H9 (cell line): ENCODE data around the gene PRSS21. TPM values are rescaled to one million over a fixed set of nuclear protein-coding genes. Genes with fewer than 3 reads are reported as not detected.

Source experiments
- DNase-seq: peaks from one replicate; pipeline ENCODE4 v3.0.0-alpha.2; 2017
- H2AFZ ChIP-seq: one replicate; pipeline ENCODE4 v1.6.1; 2013; ENCODE audit warnings: mild to moderate bottlenecking, low read length, control low read depth, moderate library complexity
- H2AK5ac ChIP-seq: 2 replicates; pipeline ENCODE4 v1.6.1; 2013; ENCODE audit warnings: low read length, control low read depth, mixed read lengths; ENCODE audit not compliant: insufficient read length
- H2BK120ac ChIP-seq: one replicate; pipeline ENCODE4 v1.6.1; 2013; ENCODE audit warnings: low read depth, mild to moderate bottlenecking, low read length, control low read depth, inconsistent platforms; ENCODE audit not compliant: poor library complexity, severe bottlenecking
- H2BK12ac ChIP-seq: 2 replicates; pipeline ENCODE4 v1.6.1; 2013; ENCODE audit warnings: low read length, control low read depth, mixed read lengths, low read depth; ENCODE audit not compliant: insufficient read length
- H2BK15ac ChIP-seq: 2 replicates; pipeline ENCODE4 v1.6.1; 2013; ENCODE audit warnings: low read depth, low read length, control low read depth
- H2BK20ac ChIP-seq: one replicate; pipeline ENCODE4 v1.6.1; 2013; ENCODE audit warnings: low read depth, mild to moderate bottlenecking, low read length, control low read depth, inconsistent platforms; ENCODE audit not compliant: poor library complexity, severe bottlenecking
- H2BK5ac ChIP-seq: 2 replicates; pipeline ENCODE4 v1.6.1; 2013; ENCODE audit warnings: low read length, control low read depth, mixed read lengths; ENCODE audit not compliant: insufficient read length
- H3K14ac ChIP-seq: 2 replicates; pipeline ENCODE4 v1.6.1; 2013; ENCODE audit warnings: low read length, control low read depth; ENCODE audit not compliant: insufficient read depth
- H3K18ac ChIP-seq: 2 replicates; pipeline ENCODE4 v1.6.1; 2013; ENCODE audit warnings: low read depth, mild to moderate bottlenecking, mixed read lengths, low read length, control low read depth; ENCODE audit not compliant: insufficient read length
- H3K23ac ChIP-seq: 2 replicates; pipeline ENCODE4 v1.6.1; 2013; ENCODE audit warnings: low read length, control low read depth, mixed read lengths, low read depth; ENCODE audit not compliant: insufficient read length
- H3K23me2 ChIP-seq: 2 replicates; pipeline ENCODE4 v1.6.1; 2013; ENCODE audit warnings: low read depth, mild to moderate bottlenecking, mixed read lengths, low read length, control low read depth; ENCODE audit not compliant: insufficient read length, poor library complexity, severe bottlenecking
- H3K27ac ChIP-seq: 2 replicates; pipeline ENCODE4 v1.5.1; 2013; ENCODE audit warnings: low read length, control low read depth, mixed read lengths, low read depth; ENCODE audit not compliant: insufficient read length
- H3K27me3 ChIP-seq: 2 replicates; pipeline ENCODE4 v1.6.1; 2013; ENCODE audit warnings: low read length, control low read depth, inconsistent platforms; ENCODE audit not compliant: insufficient read depth
- H3K4ac ChIP-seq: 2 replicates; pipeline ENCODE4 v1.6.1; 2013; ENCODE audit warnings: low read depth, mild to moderate bottlenecking, control low read depth, inconsistent platforms, low read length, moderate library complexity
- H3K4me1 ChIP-seq: 2 replicates; pipeline ENCODE4 v1.6.1; 2013; ENCODE audit warnings: low read length, control low read depth, inconsistent platforms; ENCODE audit not compliant: insufficient read depth
- H3K4me2 ChIP-seq: 2 replicates; pipeline ENCODE4 v1.6.1; 2013; ENCODE audit warnings: low read length, control low read depth, mixed read lengths; ENCODE audit not compliant: insufficient read length, insufficient read depth
- H3K56ac ChIP-seq: 2 replicates; pipeline ENCODE4 v1.6.1; 2013; ENCODE audit warnings: low read depth, mild to moderate bottlenecking, mixed read lengths, low read length, control low read depth; ENCODE audit not compliant: insufficient read length
- H3K79me1 ChIP-seq: 2 replicates; pipeline ENCODE4 v1.6.1; 2013; ENCODE audit warnings: low read depth, mild to moderate bottlenecking, moderate library complexity, low read length, control low read depth, inconsistent platforms; ENCODE audit not compliant: insufficient read depth, poor library complexity, severe bottlenecking
- H3K79me2 ChIP-seq: 2 replicates; pipeline ENCODE4 v1.6.1; 2013; ENCODE audit warnings: low read length, control low read depth, inconsistent platforms; ENCODE audit not compliant: insufficient read depth
- H3K9ac ChIP-seq: 2 replicates; pipeline ENCODE4 v1.6.1; 2013; ENCODE audit warnings: low read length, control low read depth, mixed read lengths; ENCODE audit not compliant: insufficient read length; ENCODE audit errors: extremely low read depth
- H3K9me3 ChIP-seq: one replicate; pipeline ENCODE4 v1.6.1; 2013; ENCODE audit warnings: low read depth, low read length, inconsistent platforms; ENCODE audit not compliant: control insufficient read depth
- H3T11ph ChIP-seq: one replicate; pipeline ENCODE4 v1.6.1; 2013; ENCODE audit warnings: mild to moderate bottlenecking, low read length, control low read depth, inconsistent platforms
- H4K20me1 ChIP-seq: one replicate; pipeline ENCODE4 v1.6.1; 2013; ENCODE audit not compliant: control insufficient read depth, insufficient read length, insufficient read depth
- H4K5ac ChIP-seq: 2 replicates; pipeline ENCODE4 v1.6.1; 2013; ENCODE audit warnings: low read depth, mild to moderate bottlenecking, mixed read lengths, low read length, control low read depth; ENCODE audit not compliant: insufficient read length
- H4K8ac ChIP-seq: replicated peaks from 2 replicates; pipeline ENCODE4 v1.6.1; 2013; ENCODE audit warnings: low read length, control low read depth, mixed read lengths, low read depth; ENCODE audit not compliant: insufficient read length
- H4K91ac ChIP-seq: 2 replicates; pipeline ENCODE4 v1.6.1; 2013; ENCODE audit warnings: low read depth, mild to moderate bottlenecking, moderate library complexity, mixed read lengths, low read length, control low read depth; ENCODE audit not compliant: insufficient read length
- H3K27ac Mint-ChIP-seq, 3 experiments: 2 replicates in 2 of 3; 3 replicates in 1 of 3; pipeline ENCODE4 v1.8.0; 2020 to 2021; ENCODE audit warnings: mixed read lengths in 3 of 3, mild to moderate bottlenecking in 1 of 3, moderate library complexity in 1 of 3
- H3K27me3 Mint-ChIP-seq: 2 replicates; pipeline ENCODE4 v1.8.0; 2021; ENCODE audit warnings: low read depth, mild to moderate bottlenecking, moderate library complexity, mixed read lengths
- H3K36me3 Mint-ChIP-seq, 3 experiments: 2 replicates in 2 of 3; 3 replicates in 1 of 3; pipeline ENCODE4 v1.8.0; 2020 to 2021; ENCODE audit warnings: low read depth in 3 of 3, mixed read lengths in 3 of 3; ENCODE audit not compliant: insufficient read depth in 1 of 3
- H3K4me1 Mint-ChIP-seq, 2 experiments: 2 replicates each; pipeline ENCODE4 v1.8.0; 2020; ENCODE audit warnings: mixed read lengths in 2 of 2
- H3K4me3 Mint-ChIP-seq, 2 experiments: 2 replicates in 1 of 2; 3 replicates in 1 of 2; pipeline ENCODE4 v1.8.0; 2020 to 2021; ENCODE audit warnings: mild to moderate bottlenecking in 2 of 2, mixed read lengths in 2 of 2, moderate library complexity in 1 of 2
- H3K9me3 Mint-ChIP-seq, 2 experiments: 2 replicates in 1 of 2; 3 replicates in 1 of 2; pipeline ENCODE4 v1.8.0; 2020; ENCODE audit warnings: mild to moderate bottlenecking in 2 of 2, mixed read lengths in 2 of 2, moderate library complexity in 1 of 2
- WGBS: extraction: QIAGEN DNeasy Blood & Tissue Kit; methylation state at CpG from one replicate; pipeline ENCODE4 v1.1.7; 2013; ENCODE audit warnings: missing lambda C conversion rate, low lambda C conversion rate, mixed read lengths; ENCODE audit not compliant: insufficient read length; ENCODE audit errors: extremely low coverage; 5-methylcytosine and 5-hydroxymethylcytosine counted together
- total RNA-seq: library from RNA; stranded (reverse); gene quantifications from 2 replicates; pipeline ENCODE4 v1.2.1, GENCODE V29; 2021
- TF ChIP-seq, protein P1 (sequence below): fragments of 200-600 bp; sonication (generic); conservative IDR thresholded peaks from 3 replicates; pipeline ENCODE4 v1.8.0; 2021; ENCODE audit warnings: antibody characterized with exemption, mild to moderate bottlenecking

Gene PRSS21
- total RNA-seq, 1 experiment from 2014 or later = not detected

DNA sequence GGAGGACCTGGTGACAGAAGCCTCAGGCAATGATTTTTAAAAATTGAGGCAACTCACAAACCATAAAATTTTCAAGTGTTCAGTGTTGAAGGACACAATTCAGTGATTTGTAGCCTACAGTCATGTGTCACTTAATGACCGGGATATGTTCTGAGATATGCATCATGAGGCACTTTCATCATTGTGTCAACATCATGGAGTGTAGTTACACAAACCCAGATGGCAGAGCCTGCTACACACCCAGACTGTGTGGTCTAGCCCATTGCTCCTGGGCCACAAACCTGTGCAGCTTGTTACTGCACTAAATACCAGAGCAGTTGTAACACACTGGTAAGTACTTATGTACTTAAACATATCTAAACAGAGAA, 17.2 kb upstream of the PRSS21 start:
- H3K4me1 ChIP-seq = no peaks in the 10 kb centered on the region
- H3K56ac ChIP-seq = no peak overlapping the region
- no CpG with 5 or more reads among the region's 1 CpG for WGBS
- H2BK15ac ChIP-seq = no peak overlapping the region
- H3K79me2 ChIP-seq = no peaks in the 10 kb centered on the region
- no peak overlapping the region for H3K9ac ChIP-seq
- H2BK5ac ChIP-seq = no peak overlapping the region
- H2AK5ac ChIP-seq = no peak overlapping the region
- no peak overlapping the region for H3K23ac ChIP-seq
- peaks cover 17% of the 10 kb centered on the region for H3K27me3 Mint-ChIP-seq
- H3K36me3 Mint-ChIP-seq = peaks cover 0 to 4% (median 0%) of the 10 kb centered on the region in 3 experiments; a peak in 2 of 7 replicates
- H3K27ac ChIP-seq = no peak overlapping the region
- H2BK20ac ChIP-seq = no peak overlapping the region
- H4K91ac ChIP-seq = no peak overlapping the region
- H3K14ac ChIP-seq = no peak overlapping the region
- H3K18ac ChIP-seq = no peak overlapping the region
- H3K23me2 ChIP-seq = no peaks in the 10 kb centered on the region
- no peaks in the 10 kb centered on the region for H3K27me3 ChIP-seq
- H4K20me1 ChIP-seq = no peaks in the 10 kb centered on the region
- no peak overlapping the region for H2BK120ac ChIP-seq
- H3K9me3 ChIP-seq = peaks cover 10% of the 10 kb centered on the region
- no peak overlapping the region for H3K27ac Mint-ChIP-seq
- H3K4ac ChIP-seq = no peak overlapping the region
- no peak overlapping the region for H4K5ac ChIP-seq
- TF ChIP-seq, protein P1, sequence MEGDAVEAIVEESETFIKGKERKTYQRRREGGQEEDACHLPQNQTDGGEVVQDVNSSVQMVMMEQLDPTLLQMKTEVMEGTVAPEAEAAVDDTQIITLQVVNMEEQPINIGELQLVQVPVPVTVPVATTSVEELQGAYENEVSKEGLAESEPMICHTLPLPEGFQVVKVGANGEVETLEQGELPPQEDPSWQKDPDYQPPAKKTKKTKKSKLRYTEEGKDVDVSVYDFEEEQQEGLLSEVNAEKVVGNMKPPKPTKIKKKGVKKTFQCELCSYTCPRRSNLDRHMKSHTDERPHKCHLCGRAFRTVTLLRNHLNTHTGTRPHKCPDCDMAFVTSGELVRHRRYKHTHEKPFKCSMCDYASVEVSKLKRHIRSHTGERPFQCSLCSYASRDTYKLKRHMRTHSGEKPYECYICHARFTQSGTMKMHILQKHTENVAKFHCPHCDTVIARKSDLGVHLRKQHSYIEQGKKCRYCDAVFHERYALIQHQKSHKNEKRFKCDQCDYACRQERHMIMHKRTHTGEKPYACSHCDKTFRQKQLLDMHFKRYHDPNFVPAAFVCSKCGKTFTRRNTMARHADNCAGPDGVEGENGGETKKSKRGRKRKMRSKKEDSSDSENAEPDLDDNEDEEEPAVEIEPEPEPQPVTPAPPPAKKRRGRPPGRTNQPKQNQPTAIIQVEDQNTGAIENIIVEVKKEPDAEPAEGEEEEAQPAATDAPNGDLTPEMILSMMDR = no peak
- H4K8ac ChIP-seq = no peak overlapping the region
- no peak overlapping the region for H2BK12ac ChIP-seq
- H3K4me2 ChIP-seq = no peak overlapping the region
- no peaks in the 10 kb centered on the region for H3K79me1 ChIP-seq
- H3K4me1 Mint-ChIP-seq = peaks cover 5 to 8% of the 10 kb centered on the region in 2 experiments; a peak in 3 of 4 replicates
- no peak overlapping the region for H3T11ph ChIP-seq
- peaks cover 20 to 21% of the 10 kb centered on the region in 2 experiments for H3K9me3 Mint-ChIP-seq
- DNase-seq = no peak
- H3K4me3 Mint-ChIP-seq = no peak overlapping the region
- H2AFZ ChIP-seq = no peak overlapping the region
